OCI-LY3 (cell line): ENCODE measurements around the gene OASL.

ENCODE experiments used
- H2AFZ ChIP-seq: fragments of 200-600, 300-600 bp; shearing (Covaris generic); 2 replicates; pipeline ENCODE4 v1.6.0; 2014; ENCODE audit warnings: antibody characterized with exemption, low read depth, low read length
- H3K27ac ChIP-seq: fragments of 200-600, 300-600 bp; sonication (generic); 2 replicates; pipeline ENCODE4 v1.5.1; 2014; ENCODE audit warnings: mild to moderate bottlenecking, low read length, moderate library complexity, mixed read lengths
- H3K27me3 ChIP-seq: fragments of 200-600, 300-600 bp; sonication (generic); 2 replicates; pipeline ENCODE4 v1.6.1; 2014; ENCODE audit warnings: low read depth, low read length, mixed read lengths
- H3K36me3 ChIP-seq: fragments of 200-600, 300-600 bp; sonication (generic); replicated peaks from 2 replicates; pipeline ENCODE3; 2014; ENCODE audit warnings: low read depth, low read length, mixed read lengths
- H3K4me1 ChIP-seq: fragments of 300-600, 200-600 bp; sonication (generic); 2 replicates; pipeline ENCODE4 v1.6.1; 2014; ENCODE audit warnings: low read length, mixed read lengths
- H3K4me2 ChIP-seq: fragments of 200-600, 300-600 bp; sonication (generic); 2 replicates; pipeline ENCODE4 v1.6.1; 2014; ENCODE audit warnings: low read length, mixed read lengths
- H3K4me3 ChIP-seq: fragments of 300-600, 200-600 bp; sonication (generic); 2 replicates; pipeline ENCODE4 v1.5.1; 2014; ENCODE audit warnings: antibody characterized with exemption, mild to moderate bottlenecking, low read length, moderate library complexity
- H3K79me2 ChIP-seq: fragments of 300-600, 200-600 bp; shearing (Covaris generic); 2 replicates; pipeline ENCODE4 v1.6.1; 2014; ENCODE audit warnings: mild to moderate bottlenecking, low read length, mixed read lengths
- H3K9ac ChIP-seq: fragments of 300-600, 200-600 bp; shearing (Covaris generic); 2 replicates; pipeline ENCODE4 v1.6.0; 2014; ENCODE audit warnings: mild to moderate bottlenecking, low read length, moderate library complexity
- H3K9me3 ChIP-seq: fragments of 200-600, 300-600 bp; shearing (Covaris generic); 2 replicates; pipeline ENCODE4 v1.6.1; 2014; ENCODE audit warnings: low read length, mixed read lengths; ENCODE audit not compliant: insufficient read depth
- H4K20me1 ChIP-seq: fragments of 200-600, 300-600 bp; sonication (generic); 2 replicates; pipeline ENCODE4 v1.6.1; 2016; ENCODE audit warnings: low read length, mixed read lengths; ENCODE audit not compliant: insufficient read depth
- CTCF ChIP-seq: fragments of 200-600, 300-600 bp; sonication (generic); IDR thresholded peaks from 2 replicates; pipeline ENCODE4 v1.5.1; 2014; ENCODE audit warnings: antibody characterized with exemption, low read length, low read depth
- EZH2phosphoT487 ChIP-seq: fragments of 200-600 bp; shearing (Covaris generic); IDR thresholded peaks from 2 replicates; pipeline ENCODE4 v1.6.1; 2018; ENCODE audit warnings: antibody characterized with exemption, mixed run types, low read depth

The OASL gene

GRCh38 chr12:121001841-121002483 lies 37.1 kb downstream of the OASL start:
- Histone ChIP-seq H3K4me1 (peaks cover 8% of the 10 kb centered on the region), H3K27ac (no peak overlapping the region), H4K20me1 (no peaks in the 10 kb centered on the region), H3K9me3 (no peaks in the 10 kb centered on the region), H3K36me3 (peaks cover 7% of the 10 kb centered on the region), H3K9ac (no peak overlapping the region), H3K79me2 (no peaks in the 10 kb centered on the region), H3K4me2 (no peak overlapping the region), H2AFZ (no peak overlapping the region), H3K4me3 (no peak overlapping the region), H3K27me3 (no peaks in the 10 kb centered on the region)
- TF ChIP-seq EZH2phosphoT487 (no peak), CTCF (no peak)

DNA sequence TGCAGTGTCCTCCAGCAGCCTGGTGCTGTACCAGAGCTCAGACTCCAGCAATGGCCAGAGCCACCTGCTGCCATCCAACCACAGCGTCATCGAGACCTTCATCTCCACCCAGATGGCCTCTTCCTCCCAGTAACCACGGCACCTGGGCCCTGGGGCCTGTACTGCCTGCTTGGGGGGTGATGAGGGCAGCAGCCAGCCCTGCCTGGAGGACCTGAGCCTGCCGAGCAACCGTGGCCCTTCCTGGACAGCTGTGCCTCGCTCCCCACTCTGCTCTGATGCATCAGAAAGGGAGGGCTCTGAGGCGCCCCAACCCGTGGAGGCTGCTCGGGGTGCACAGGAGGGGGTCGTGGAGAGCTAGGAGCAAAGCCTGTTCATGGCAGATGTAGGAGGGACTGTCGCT lies 38.0 kb downstream of the OASL start:
- H3K4me2 ChIP-seq: no peak overlapping the region

GRCh38 chr12:121000530-121000929 lies 38.5 kb downstream of the OASL start:
- no peaks in the 10 kb centered on the region for H3K9me3 ChIP-seq
- H3K79me2 ChIP-seq: no peaks in the 10 kb centered on the region
- H3K27ac ChIP-seq: no peak overlapping the region
- no peaks in the 10 kb centered on the region for H4K20me1 ChIP-seq
- peaks cover 8% of the 10 kb centered on the region for H3K4me1 ChIP-seq
- no peak for TF ChIP-seq EZH2phosphoT487
- TF ChIP-seq CTCF: no peak
- no peak overlapping the region for H3K4me3 ChIP-seq
- H3K27me3 ChIP-seq: no peaks in the 10 kb centered on the region
- H3K4me2 ChIP-seq: no peak overlapping the region
- H3K9ac ChIP-seq: no peak overlapping the region
- no peak overlapping the region for H2AFZ ChIP-seq
- peaks cover 7% of the 10 kb centered on the region for H3K36me3 ChIP-seq

More for the DNA sequence above, 38.0 kb downstream of the OASL start:
- Histone ChIP-seq H3K9me3 (no peaks in the 10 kb centered on the region), H3K9ac (no peak overlapping the region), H3K4me3 (no peak overlapping the region), H3K4me1 (peaks cover 8% of the 10 kb centered on the region), H3K27ac (no peak overlapping the region), H2AFZ (no peak overlapping the region), H3K79me2 (no peaks in the 10 kb centered on the region), H3K27me3 (no peaks in the 10 kb centered on the region), H4K20me1 (no peaks in the 10 kb centered on the region), H3K36me3 (peaks cover 7% of the 10 kb centered on the region)
- TF ChIP-seq EZH2phosphoT487 (no peak), CTCF (no peak)

DNA sequence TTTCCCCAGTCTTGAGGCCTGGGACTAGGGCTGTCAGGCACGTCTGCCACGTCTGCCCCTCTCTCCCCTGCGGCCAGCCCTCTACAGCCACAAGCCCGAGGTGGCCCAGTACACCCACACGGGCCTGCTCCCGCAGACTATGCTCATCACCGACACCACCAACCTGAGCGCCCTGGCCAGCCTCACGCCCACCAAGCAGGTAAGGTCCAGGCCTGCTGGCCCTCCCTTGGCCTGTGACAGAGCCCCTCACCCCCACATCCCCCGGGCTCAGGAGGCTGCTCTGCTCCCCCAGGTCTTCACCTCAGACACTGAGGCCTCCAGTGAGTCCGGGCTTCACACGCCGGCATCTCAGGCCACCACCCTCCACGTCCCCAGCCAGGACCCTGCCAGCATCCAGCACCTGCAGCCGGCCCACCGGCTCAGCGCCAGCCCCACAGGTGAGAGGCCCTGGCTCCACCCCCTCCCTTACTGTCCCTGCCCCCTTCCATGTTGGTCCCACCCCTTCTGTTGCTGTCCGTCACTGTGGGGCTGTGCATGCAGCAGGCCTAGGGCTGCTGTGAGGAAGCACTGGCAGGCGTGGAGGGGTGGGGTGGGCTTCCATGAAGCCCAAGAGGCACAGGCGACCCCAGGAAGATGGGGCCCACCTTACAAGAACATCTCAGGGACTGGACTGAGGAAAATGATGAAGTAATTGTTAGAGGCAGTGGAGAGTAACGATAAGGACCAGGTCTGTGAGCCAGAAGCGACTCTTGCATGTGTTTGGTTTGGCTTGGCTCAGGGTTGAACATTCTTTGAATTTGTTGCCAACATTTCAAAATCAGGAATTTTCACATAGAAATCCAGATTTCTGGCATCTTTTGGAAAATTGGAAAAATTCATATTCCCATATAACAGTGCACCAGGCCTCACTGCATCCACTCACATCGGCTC lies 39.6 kb downstream of the OASL start:
- H3K79me2 ChIP-seq: no peaks in the 10 kb centered on the region
- H3K9me3 ChIP-seq: no peaks in the 10 kb centered on the region
- H3K27me3 ChIP-seq: no peaks in the 10 kb centered on the region
- no peak for TF ChIP-seq CTCF
- no peak for TF ChIP-seq EZH2phosphoT487
- H3K36me3 ChIP-seq: peaks cover 4% of the 10 kb centered on the region
- H3K9ac ChIP-seq: no peak overlapping the region
- no peak overlapping the region for H3K4me2 ChIP-seq
- no peaks in the 10 kb centered on the region for H4K20me1 ChIP-seq
- H2AFZ ChIP-seq: no peak overlapping the region
- H3K27ac ChIP-seq: no peak overlapping the region
- H3K4me3 ChIP-seq: no peak overlapping the region
- peaks cover 8% of the 10 kb centered on the region for H3K4me1 ChIP-seq
